WTC11 (cell line): ENCODE data around the gene LRIG1. TPM values are rescaled to one million over a fixed set of nuclear protein-coding genes. Genes with fewer than 3 reads are reported as not detected.
A peak's percentile ranks its signal among the peaks of the same experiment; 100 is the strongest.

Experiments used
- ATAC-seq: fragments of 200-7000 bp; cut with Tn5 transposase; 2 replicates; pipeline ENCODE4 v1.10.0; 2021; ENCODE audit warnings: mild to moderate bottlenecking, moderate library complexity
- CTCF ChIA-PET: fragments of 300-600 bp; sonication (Branson Sonifier 250); formaldehyde crosslinking; loops from one replicate; lab custom pipeline; 2021; ENCODE audit warnings: antibody characterized with exemption; lab: Charles Lee
- POLR2A ChIA-PET: fragments of 350-600 bp; sonication (Branson Sonifier 250); formaldehyde crosslinking; loops from one replicate; lab custom pipeline; 2021; ENCODE audit warnings: antibody characterized with exemption; lab: Charles Lee
- DNase-seq: peaks from one replicate; pipeline ENCODE4 v3.0.0; 2021; ENCODE audit warnings: low spot score
- H3K27ac Mint-ChIP-seq: 2 replicates; pipeline ENCODE4 v1.8.0; 2021; ENCODE audit warnings: mixed read lengths
- H3K27me3 Mint-ChIP-seq: 2 replicates; pipeline ENCODE4 v1.8.0; 2021; ENCODE audit warnings: low read depth, mild to moderate bottlenecking, moderate library complexity, mixed read lengths
- H3K36me3 Mint-ChIP-seq: 2 replicates; pipeline ENCODE4 v1.8.0; 2021; ENCODE audit warnings: mixed read lengths
- H3K4me1 Mint-ChIP-seq: 2 replicates; pipeline ENCODE4 v1.8.0; 2022; ENCODE audit warnings: mixed read lengths
- H3K4me3 Mint-ChIP-seq: 2 replicates; pipeline ENCODE4 v1.8.0; 2021; ENCODE audit warnings: mild to moderate bottlenecking, moderate library complexity, mixed read lengths
- H3K9me3 Mint-ChIP-seq: 2 replicates; pipeline ENCODE4 v1.8.0; 2021; ENCODE audit warnings: mixed read lengths
- CREB1 ChIP-seq: sonication (generic); formaldehyde crosslinking; IDR thresholded peaks from 2 replicates; pipeline ENCODE4 v1.8.0; 2023; ENCODE audit warnings: mild to moderate bottlenecking, missing genetic modification reagents
- CREM ChIP-seq: sonication (generic); formaldehyde crosslinking; IDR thresholded peaks from 2 replicates; pipeline ENCODE4 v1.8.1; 2022; ENCODE audit warnings: mild to moderate bottlenecking, missing genetic modification reagents, moderate library complexity
- CTCF ChIP-seq: fragments of 200-600 bp; IDR thresholded peaks from 2 replicates; pipeline ENCODE4 v1.8.0; 2022; ENCODE audit warnings: antibody characterized with exemption
- E2F1 ChIP-seq: sonication (generic); formaldehyde crosslinking; IDR thresholded peaks from 2 replicates; pipeline ENCODE4 v1.8.0; 2022; ENCODE audit warnings: mild to moderate bottlenecking, missing genetic modification reagents
- E2F5 ChIP-seq: sonication (generic); formaldehyde crosslinking; IDR thresholded peaks from 2 replicates; pipeline ENCODE4 v1.8.1; 2022; ENCODE audit warnings: mild to moderate bottlenecking, moderate library complexity, missing genetic modification reagents
- EMX1 ChIP-seq: fragments of 250-450 bp; sonication (Bioruptor Pico); IDR thresholded peaks from 2 replicates; pipeline ENCODE4 v1.8.0; 2021; ENCODE audit warnings: mild to moderate bottlenecking
- ESRRA ChIP-seq: sonication (generic); formaldehyde crosslinking; IDR thresholded peaks from 2 replicates; pipeline ENCODE4 v1.8.1; 2022; ENCODE audit warnings: mild to moderate bottlenecking, missing genetic modification reagents, borderline replicate concordance
- FOXK1 ChIP-seq: sonication (generic); formaldehyde crosslinking; IDR thresholded peaks from 2 replicates; pipeline ENCODE4 v1.8.0; 2022; ENCODE audit warnings: mild to moderate bottlenecking, moderate library complexity, missing genetic modification reagents
- GRHL2 ChIP-seq: fragments of 250-450 bp; sonication (Bioruptor Pico); IDR thresholded peaks from 2 replicates; pipeline ENCODE4 v1.8.0; 2022; ENCODE audit warnings: mild to moderate bottlenecking, moderate library complexity; ENCODE audit not compliant: insufficient replicate concordance, severe bottlenecking
- GTF2I ChIP-seq: fragments of 250-450 bp; sonication (Bioruptor Pico); conservative IDR thresholded peaks from 2 replicates; pipeline ENCODE4 v1.4.0; 2021; ENCODE audit warnings: mild to moderate bottlenecking
- HMGA2 ChIP-seq: fragments of 250-450 bp; sonication (Bioruptor Pico); IDR thresholded peaks from 2 replicates; pipeline ENCODE4 v1.4.0; 2021; ENCODE audit warnings: mild to moderate bottlenecking, moderate library complexity
- IRF2 ChIP-seq: sonication (generic); formaldehyde crosslinking; IDR thresholded peaks from 2 replicates; pipeline ENCODE4 v1.8.0; 2022; ENCODE audit warnings: low read depth, missing genetic modification reagents, borderline replicate concordance
- NFYB ChIP-seq: sonication (generic); formaldehyde crosslinking; conservative IDR thresholded peaks from 2 replicates; pipeline ENCODE4 v1.8.0; 2022; ENCODE audit warnings: low read depth, missing genetic modification reagents
- NR1H2 ChIP-seq: sonication (generic); formaldehyde crosslinking; IDR thresholded peaks from 2 replicates; pipeline ENCODE4 v1.9.0; 2021; ENCODE audit warnings: mild to moderate bottlenecking, moderate library complexity, missing genetic modification reagents
- SP1 ChIP-seq: sonication (generic); formaldehyde crosslinking; conservative IDR thresholded peaks from 2 replicates; pipeline ENCODE4 v1.8.1; 2022; ENCODE audit warnings: missing genetic modification reagents
- TCF7 ChIP-seq: sonication (generic); formaldehyde crosslinking; IDR thresholded peaks from 2 replicates; pipeline ENCODE4 v1.8.0; 2022; ENCODE audit warnings: mild to moderate bottlenecking, low read depth, missing genetic modification reagents, moderate library complexity
- USF2 ChIP-seq: sonication (generic); formaldehyde crosslinking; IDR thresholded peaks from 2 replicates; pipeline ENCODE4 v1.8.1; 2023; ENCODE audit warnings: mild to moderate bottlenecking, missing genetic modification reagents, moderate library complexity
- ZNF219 ChIP-seq: sonication (generic); formaldehyde crosslinking; IDR thresholded peaks from 2 replicates; pipeline ENCODE4 v1.8.0; 2023; ENCODE audit warnings: missing genetic modification reagents, mild to moderate bottlenecking, borderline replicate concordance
- ZNF396 ChIP-seq: fragments of 250-450 bp; sonication (Bioruptor Pico); IDR thresholded peaks from 2 replicates; pipeline ENCODE4 v1.8.0; 2021; ENCODE audit warnings: mild to moderate bottlenecking, moderate library complexity, borderline replicate concordance
- ZNF423 ChIP-seq: fragments of 250-450 bp; sonication (Bioruptor Pico); IDR thresholded peaks from 2 replicates; pipeline ENCODE4 v2.1.2; 2022; ENCODE audit warnings: mild to moderate bottlenecking, moderate library complexity
- ZNF532 ChIP-seq: fragments of 250-450 bp; sonication (Bioruptor Pico); IDR thresholded peaks from 2 replicates; pipeline ENCODE4 v1.9.0; 2021; ENCODE audit warnings: mild to moderate bottlenecking, borderline replicate concordance
- ZNF671 ChIP-seq: fragments of 250-450 bp; sonication (Bioruptor Pico); IDR thresholded peaks from 2 replicates; pipeline ENCODE4 v1.8.0; 2021; ENCODE audit warnings: mild to moderate bottlenecking
- ZSCAN18 ChIP-seq: fragments of 250-450 bp; sonication (Bioruptor Pico); IDR thresholded peaks from 2 replicates; pipeline ENCODE4 v2.1.2; 2022; ENCODE audit warnings: mild to moderate bottlenecking, moderate library complexity
- total RNA-seq: library from RNA; stranded (reverse); gene quantifications from 3 replicates; pipeline ENCODE4 v1.2.3, GENCODE V29; 2021

LRIG1 gene
- total RNA-seq, 1 experiment from 2014 or later: 105 TPM

- TF ChIP-seq E2F5 (CRISPR knock-in tag) (no peak), ZNF396 (no peak)
Measured at GRCh38 chr3:66392512-66392911, 108.3 kb downstream of the LRIG1 start (continued).

- no peak for TF ChIP-seq EMX1 (CRISPR knock-in tag)
- no peak for TF ChIP-seq ZNF671
- no peak for TF ChIP-seq USF2 (CRISPR knock-in tag)
- TF ChIP-seq E2F5 (CRISPR knock-in tag): no peak
- TF ChIP-seq CTCF: no peak
- TF ChIP-seq ZNF532 (CRISPR knock-in tag): no peak
- TF ChIP-seq FOXK1: no peak
- ChIA-PET CTCF (interaction anchor here (1.0 kb wide), 1 partner anchor 12 kb away, joined by 3 read pairs; no protein-coding TSS in a partner anchor), POLR2A (no interaction called here)
- no peaks in the 10 kb centered on the region for H3K27me3 Mint-ChIP-seq
- peaks cover 9% of the 10 kb centered on the region for H3K4me1 Mint-ChIP-seq
- ATAC-seq: no peak
- H3K36me3 Mint-ChIP-seq: peaks cover 79% of the 10 kb centered on the region
- no peak overlapping the region for H3K27ac Mint-ChIP-seq
- no peak for DNase-seq
- H3K9me3 Mint-ChIP-seq: no peaks in the 10 kb centered on the region
- no peak overlapping the region for H3K4me3 Mint-ChIP-seq
Measured at GRCh38 chr3:66390013-66390412, 110.8 kb downstream of the LRIG1 start.

GRCh38 chr3:66386925-66387650 is 113.7 kb downstream of the LRIG1 start:
- Mint-ChIP-seq H3K27ac (peak overlapping the region; percentile 30; the same call in 1 of the 2 replicates), H3K27me3 (no peaks in the 10 kb centered on the region), H3K4me1 (peaks cover 8% of the 10 kb centered on the region), H3K36me3 (peaks cover 79% of the 10 kb centered on the region), H3K9me3 (no peaks in the 10 kb centered on the region), H3K4me3 (no peak overlapping the region)
- CTCF ChIA-PET: no interaction called here
- POLR2A ChIA-PET: interaction anchor here (0.7 kb wide), 1 partner anchor 289 kb away, joined by 6 read pairs; no protein-coding TSS in a partner anchor
- no peak for ATAC-seq
- DNase-seq: no peak
- no peak for TF ChIP-seq E2F1
- no peak for TF ChIP-seq HMGA2
- TF ChIP-seq IRF2 (CRISPR knock-in tag): no peak
- TF ChIP-seq CREB1: no peak
- no peak for TF ChIP-seq NR1H2 (CRISPR knock-in tag)
- no peak for TF ChIP-seq ESRRA (CRISPR knock-in tag)
- no peak for TF ChIP-seq SP1
- TF ChIP-seq ZNF423 (CRISPR knock-in tag): no peak
- TF ChIP-seq NFYB (CRISPR knock-in tag): no peak
- no peak for TF ChIP-seq GTF2I (CRISPR knock-in tag)
- TF ChIP-seq ZNF219 (CRISPR knock-in tag): no peak
- TF ChIP-seq CREM: no peak
- no peak for TF ChIP-seq ZSCAN18 (CRISPR knock-in tag)
- no peak for TF ChIP-seq GRHL2
- TF ChIP-seq TCF7 (CRISPR knock-in tag): no peak
